Ramos (cell line): ENCODE data around the gene IRF9.

Source experiments
- in situ Hi-C: fragments of 300-500 bp; cut with MboI; formaldehyde crosslinking; loops from one replicate; pipeline ENCODE4 v1.14.3; 2022; ENCODE audit warnings: low sequenced_read_pairs; ENCODE audit not compliant: unreplicated experiment

IRF9 gene

DNA sequence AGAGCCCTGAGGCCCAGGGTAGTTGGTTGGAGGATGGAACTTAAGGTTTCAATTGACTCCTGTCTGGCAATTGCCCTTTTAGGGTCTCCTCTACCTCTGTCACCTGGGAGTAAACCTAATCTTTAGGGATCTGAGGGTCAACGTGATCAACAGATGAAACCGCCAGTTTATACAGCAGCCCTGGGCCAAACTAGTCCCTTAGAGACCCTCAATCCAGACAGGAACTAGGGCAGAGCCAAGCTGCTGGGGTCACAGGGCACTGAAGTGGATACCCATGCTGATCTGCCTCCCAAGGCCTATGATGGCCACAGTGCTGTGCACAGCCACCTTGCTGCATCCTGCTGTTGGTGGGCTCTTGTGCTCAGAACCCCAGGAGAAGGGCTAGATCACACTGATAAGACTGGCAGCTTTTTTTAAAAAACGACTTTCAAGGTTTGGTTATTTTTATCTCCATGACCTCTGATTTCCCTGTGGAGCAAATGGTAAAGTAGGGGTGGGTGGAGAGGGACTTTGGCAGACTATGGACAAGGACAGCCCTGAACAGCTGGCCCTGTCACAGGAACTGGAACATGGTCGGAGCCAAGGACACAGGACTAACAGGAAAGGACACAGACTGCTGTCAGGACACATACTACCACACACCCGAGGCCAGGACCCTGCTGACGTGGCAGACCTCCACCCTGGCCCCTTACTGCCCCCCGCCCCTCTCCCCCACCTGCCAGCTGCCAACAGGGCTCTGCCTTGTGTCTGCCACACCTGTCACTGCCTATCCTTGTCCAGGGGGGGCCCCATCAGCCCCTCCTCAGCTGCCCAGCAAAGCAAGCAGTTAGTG lies 30.1 kb upstream of the IRF9 start:
- in situ Hi-C loops: no loop called here

DNA sequence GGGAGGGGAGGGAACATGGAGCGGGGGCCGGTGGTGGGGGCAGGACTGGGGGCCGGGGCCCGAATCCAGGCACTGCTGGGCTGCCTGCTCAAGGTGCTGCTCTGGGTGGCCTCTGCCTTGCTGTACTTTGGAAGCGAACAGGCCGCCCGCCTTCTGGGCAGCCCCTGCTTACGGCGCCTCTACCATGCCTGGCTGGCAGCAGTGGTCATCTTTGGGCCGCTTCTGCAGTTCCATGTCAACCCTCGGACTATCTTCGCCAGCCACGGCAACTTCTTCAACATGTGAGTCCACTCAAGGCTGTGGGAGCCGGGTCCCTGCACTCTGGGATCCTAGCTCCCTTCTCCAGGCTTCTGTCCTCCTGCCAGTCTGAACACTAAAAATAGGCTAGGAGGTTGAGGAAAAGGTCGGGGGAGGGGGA lies 29.5 kb upstream of the IRF9 start:
- in situ Hi-C loops: no loop called here

DNA sequence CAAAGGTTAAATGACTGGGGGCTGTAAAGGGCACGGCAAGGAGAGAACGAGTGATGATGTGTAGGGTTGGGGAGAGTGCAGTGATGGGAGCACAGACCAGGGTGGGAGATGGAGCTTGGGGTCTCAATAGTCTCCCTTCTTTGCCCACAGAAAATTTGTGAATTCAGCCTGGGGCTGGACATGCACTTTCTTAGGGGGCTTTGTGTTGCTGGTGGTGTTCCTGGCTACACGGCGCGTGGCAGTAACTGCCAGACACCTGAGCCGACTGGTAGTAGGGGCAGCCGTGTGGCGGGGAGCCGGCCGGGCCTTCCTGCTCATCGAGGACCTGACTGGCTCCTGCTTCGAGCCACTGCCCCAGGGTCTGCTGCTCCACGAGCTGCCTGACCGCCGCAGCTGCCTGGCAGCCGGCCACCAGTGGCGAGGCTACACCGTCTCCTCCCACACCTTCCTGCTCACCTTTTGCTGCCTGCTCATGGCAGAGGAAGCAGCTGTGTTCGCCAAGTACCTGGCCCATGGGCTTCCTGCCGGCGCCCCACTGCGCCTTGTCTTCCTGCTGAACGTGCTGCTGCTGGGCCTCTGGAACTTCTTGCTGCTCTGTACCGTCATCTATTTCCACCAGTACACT lies 28.9 kb upstream of the IRF9 start:
- in situ Hi-C loops: no loop called here

- in situ Hi-C loops: no loop called here
These were observed 28.1 kb upstream of the IRF9 start for GRCh38 chr14:24132976-24133375.

DNA sequence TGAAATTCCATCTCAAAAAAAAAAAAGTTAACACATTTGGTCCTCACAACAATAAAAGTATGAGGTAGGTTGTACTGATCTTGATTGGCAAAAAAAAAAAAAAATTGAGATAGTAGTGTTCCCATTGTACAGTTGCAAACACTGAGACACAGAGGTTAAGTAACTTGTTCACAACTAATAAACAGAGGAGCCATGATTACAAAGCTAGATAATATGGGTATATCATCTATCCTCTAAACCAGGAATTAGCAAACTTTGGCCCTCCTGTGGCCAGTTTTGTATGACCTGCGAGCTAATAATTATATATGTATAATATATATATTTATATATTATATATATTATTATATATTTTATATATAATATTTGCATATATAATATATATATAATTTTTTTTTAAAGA lies 27.3 kb upstream of the IRF9 start:
- in situ Hi-C loops: no loop called here

DNA sequence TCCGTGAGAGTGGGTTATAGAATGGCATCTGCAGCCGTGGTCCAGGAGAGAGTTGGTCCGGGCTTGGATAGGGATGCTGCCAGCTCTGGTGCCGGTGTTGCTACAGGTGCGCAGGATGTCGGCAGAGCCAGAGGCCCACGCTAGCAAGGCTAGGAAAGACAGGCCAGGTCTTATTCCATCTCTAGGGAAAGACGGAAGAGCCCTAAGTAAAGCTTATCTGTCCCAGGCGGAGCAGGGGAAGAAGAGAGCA lies 25.6 kb upstream of the IRF9 start:
- in situ Hi-C loops: no loop called here

DNA sequence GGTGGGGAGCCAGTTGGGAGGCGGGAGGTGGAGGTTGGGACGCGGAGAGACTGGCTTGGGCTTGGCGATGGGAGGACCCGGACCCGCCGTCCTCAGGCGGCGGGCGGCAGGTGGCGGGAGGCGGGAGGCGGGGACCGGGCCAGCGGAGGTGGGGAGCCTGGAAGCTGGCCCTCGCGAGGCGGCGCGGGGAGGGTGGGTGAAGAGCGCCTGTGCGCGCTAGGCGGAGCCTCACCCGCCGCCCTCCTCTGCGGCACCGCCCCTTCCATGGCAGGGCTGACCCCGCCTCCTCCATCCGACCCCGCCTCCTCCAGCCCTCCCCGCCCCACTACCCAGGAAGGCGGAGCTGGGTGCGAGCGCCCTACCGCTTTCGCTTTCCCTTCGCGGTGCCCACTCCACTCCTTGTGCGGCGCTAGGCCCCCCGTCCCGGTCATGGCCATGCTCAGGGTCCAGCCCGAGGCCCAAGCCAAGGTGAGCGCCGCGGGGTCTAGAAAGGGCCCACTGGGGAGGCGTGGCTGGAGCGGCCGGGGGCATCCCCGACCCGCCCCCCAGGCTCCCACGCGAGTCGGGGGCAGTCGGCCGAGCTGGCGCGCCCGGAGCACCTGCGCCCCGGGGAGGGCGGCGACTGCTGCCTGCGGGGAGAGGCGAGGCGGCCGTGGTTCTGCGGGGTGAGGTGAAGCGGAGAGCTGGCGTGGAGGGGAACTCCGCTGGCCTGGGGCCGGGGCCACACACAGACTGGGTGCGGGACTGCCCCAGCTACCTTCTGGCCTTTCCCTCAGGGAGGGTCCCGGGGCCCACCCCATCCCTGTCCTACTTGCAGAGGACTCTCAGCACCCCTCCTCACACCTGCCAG lies 25.0 kb upstream of the IRF9 start, which contains the start of gene PSME1:
Gene PSME1, plus strand, starts transcription at position 361 of the 850 bp plus-strand sequence. Its CDS starts 69 bp downstream, at position 430.
- in situ Hi-C loops: no loop called here

GRCh38 chr14:24136684-24137528 lies 24.2 kb upstream of the IRF9 start:
- in situ Hi-C loops: no loop called here

DNA sequence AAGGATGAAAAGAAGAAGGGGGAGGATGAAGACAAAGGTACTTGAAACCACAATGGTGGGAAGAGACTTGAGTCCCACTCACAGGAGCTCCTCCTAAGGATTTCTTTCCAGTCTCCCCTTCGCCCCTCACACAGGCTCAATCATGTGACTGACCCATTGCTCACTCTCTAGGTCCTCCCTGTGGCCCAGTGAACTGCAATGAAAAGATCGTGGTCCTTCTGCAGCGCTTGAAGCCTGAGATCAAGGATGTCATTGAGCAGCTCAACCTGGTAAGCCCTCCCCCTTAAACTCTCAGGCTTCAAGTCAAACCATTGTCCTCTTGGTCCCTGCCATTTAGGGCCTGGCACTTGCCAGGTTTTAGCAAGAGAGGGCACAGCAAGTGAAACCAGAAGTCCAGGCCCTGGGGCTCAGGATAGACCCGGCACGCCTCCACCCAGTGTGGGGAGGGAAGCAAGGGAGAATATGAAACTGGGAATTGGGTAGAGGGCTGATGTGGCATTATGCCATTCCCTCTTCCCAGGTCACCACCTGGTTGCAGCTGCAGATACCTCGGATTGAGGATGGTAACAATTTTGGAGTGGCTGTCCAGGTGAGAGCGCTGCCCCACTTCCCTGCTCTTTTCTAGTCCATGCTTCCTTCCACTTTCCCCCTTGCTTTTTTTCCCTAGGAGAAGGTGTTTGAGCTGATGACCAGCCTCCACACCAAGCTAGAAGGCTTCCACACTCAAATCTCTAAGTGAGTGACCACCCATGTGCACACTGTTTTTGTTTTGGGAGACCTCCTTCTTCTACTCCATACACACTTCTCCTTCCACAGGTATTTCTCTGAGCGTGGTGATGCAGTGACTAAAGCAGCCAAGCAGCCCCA lies 23.3 kb upstream of the IRF9 start:
- in situ Hi-C loops: no loop called here

GRCh38 chr14:24138396-24139271 lies 22.4 kb upstream of the IRF9 start:
- in situ Hi-C loops: no loop called here

- in situ Hi-C loops: no loop called here
These were observed 21.7 kb upstream of the IRF9 start for GRCh38 chr14:24139272-24139934.

DNA sequence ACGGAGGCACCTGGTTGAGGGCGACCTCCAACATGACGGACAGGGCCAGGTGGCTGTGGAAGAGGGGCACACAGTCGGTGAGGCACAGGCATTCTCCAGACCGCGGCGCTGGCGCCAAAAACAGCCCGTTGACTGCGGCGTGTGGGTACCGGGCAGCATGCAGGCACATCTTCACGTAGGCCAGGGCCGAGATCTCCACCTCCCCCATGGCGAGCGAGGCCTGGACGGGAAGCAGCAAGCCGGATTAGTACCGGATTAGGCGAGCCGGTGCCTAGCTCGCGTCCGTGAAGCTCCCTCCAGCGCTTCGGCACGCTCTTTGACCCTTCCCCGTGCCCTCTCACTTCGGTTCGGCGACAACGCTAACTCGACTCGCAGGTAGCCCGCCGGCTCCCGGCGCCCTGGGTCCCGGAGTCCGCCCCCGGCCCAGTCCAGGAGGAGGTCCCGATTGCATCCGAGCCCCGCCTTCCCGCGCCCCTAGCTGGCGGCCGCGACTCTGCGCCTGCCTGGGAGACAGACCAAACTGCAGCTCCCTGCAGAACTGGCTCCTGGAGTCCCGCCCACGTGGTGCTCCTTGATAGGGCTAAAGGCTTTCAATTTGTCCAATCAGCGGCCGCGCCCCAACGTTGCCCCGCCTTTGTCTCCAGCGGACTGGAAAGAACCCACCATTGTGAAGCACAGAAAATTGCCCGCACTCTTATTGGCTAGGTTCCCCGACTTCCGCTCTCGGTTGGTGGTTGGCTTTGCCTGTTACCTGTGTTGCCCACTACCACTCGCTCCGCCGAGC lies 19.8 kb upstream of the IRF9 start, which contains the start of gene EMC9:
Gene EMC9, minus strand, starts transcription at position 495 of the 784 bp plus-strand sequence. Its CDS starts 287 bp downstream, at position 208.
- in situ Hi-C loops: no loop called here

DNA sequence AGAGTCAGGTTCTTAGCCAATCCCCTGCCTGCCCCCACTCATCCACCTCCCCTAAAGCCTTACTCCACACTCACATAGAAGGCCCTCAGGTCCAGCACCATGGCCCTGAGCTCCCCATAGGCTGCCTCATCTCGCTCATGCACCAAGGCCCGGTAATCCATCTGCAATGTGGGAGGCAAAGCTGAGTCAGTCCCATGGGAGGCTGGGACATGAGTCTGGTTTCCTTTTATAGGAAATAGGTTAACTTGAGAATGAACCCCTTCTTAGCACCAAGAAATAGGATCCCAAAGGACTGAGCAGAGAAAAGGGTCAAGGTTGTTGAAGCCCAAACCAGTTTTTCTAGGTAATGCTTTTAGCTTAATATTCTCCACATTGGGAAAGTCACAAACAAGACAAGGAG lies 17.6 kb upstream of the IRF9 start:
- in situ Hi-C loops: no loop called here

- in situ Hi-C loops: no loop called here
These were observed 16.6 kb upstream of the IRF9 start for GRCh38 chr14:24144451-24144850.

- in situ Hi-C loops: no loop called here
These were observed 15.8 kb upstream of the IRF9 start for GRCh38 chr14:24145219-24145618.

- in situ Hi-C loops: no loop called here
These were observed 15.2 kb upstream of the IRF9 start for GRCh38 chr14:24145690-24146452.
